22Rv1 (cell line): ENCODE data around the gene SPOCK1.
A peak's percentile ranks its signal among the peaks of the same experiment; 100 is the strongest.

Experiments used
- H3K27ac ChIP-seq: fragments of 450-650 bp; 2 replicates; pipeline ENCODE4 v1.5.1; 2017
- CTCF ChIP-seq: fragments of 450-650 bp; IDR thresholded peaks from 2 replicates; pipeline ENCODE4 v1.5.1; 2017; ENCODE audit warnings: mild to moderate bottlenecking
- ZFX ChIP-seq: fragments of 450-650 bp; IDR thresholded peaks from 2 replicates; pipeline ENCODE4 v1.6.1; 2017; ENCODE audit warnings: antibody characterized with exemption, borderline replicate concordance

Gene SPOCK1

GRCh38 chr5:137091472-137091871, 407.7 kb downstream of the SPOCK1 start:
- no peak for TF ChIP-seq ZFX
- no peak for TF ChIP-seq CTCF

GRCh38 chr5:137090721-137091120, 408.4 kb downstream of the SPOCK1 start:
- no peak for TF ChIP-seq ZFX
- no peak for TF ChIP-seq CTCF
- no peak overlapping the region for H3K27ac ChIP-seq

More at GRCh38 chr5:137091472-137091871, 407.7 kb downstream of the SPOCK1 start:
- H3K27ac ChIP-seq: no peak overlapping the region

DNA sequence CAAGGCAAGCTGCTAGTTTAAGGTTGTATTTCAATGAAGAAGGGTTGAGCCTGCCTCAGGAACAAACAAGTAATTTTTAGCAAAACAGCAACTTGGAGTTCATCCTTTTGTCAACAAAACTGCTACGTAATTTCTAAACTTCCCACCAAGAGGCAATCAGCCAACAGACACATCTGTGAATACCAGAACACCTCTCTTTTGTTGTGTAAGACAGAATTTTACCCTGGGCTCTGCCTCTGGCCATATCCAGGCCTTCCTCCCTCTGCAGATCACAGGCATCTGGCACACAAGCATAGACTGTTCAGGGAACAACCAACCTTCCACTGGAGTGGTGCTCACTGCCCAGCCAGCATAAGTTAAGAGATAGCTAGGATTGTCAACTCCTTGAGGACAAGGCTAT, 409.0 kb downstream of the SPOCK1 start:
- TF ChIP-seq ZFX: no peak
- TF ChIP-seq CTCF: no peak

DNA sequence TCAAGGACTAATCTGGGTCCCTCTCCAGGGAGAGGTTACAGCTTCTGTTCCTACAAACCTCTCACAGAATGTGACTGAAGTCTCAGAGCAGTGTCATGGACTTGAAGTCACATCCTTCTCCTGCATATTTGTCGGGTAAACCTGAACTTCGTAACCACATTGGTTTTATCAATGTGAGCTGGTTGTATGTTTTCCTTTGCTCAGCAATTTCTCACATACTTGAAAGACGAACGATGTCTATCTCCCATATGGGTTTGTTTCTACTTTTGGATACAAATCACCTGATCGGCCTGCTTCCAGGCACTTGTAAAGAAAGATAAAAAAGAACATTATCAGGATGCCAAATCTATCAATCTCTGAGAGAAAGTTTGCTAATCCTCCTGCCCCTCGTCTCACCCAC, 411.0 kb downstream of the SPOCK1 start:
- H3K27ac ChIP-seq: no peak overlapping the region
- no peak for TF ChIP-seq CTCF
- TF ChIP-seq ZFX: no peak

More for the DNA sequence above, 409.0 kb downstream of the SPOCK1 start:
- H3K27ac ChIP-seq: no peak overlapping the region

DNA sequence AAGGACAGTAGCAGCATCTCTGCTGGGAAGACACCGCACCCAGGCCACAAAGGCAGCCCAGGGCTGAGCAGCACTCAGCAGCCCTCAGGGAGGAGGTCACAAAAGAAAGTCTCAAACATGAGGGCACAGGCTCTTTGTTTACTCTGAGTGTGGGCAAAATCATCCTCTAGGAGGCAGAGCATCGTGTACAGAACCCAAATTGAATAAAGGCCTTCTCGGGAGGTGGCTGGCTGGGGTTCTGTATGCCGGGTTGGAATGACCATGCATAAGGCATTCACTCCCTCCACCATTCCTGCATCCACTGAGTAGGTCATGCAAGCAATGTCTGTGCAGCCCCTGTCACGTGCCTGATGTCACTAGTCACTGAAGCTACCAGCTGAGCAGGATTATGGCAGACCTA, 412.8 kb downstream of the SPOCK1 start:
- no peak overlapping the region for H3K27ac ChIP-seq
- TF ChIP-seq CTCF: peak; percentile 26; the same call in 1 of the 2 replicates
- TF ChIP-seq ZFX: no peak

GRCh38 chr5:137085206-137085605, 413.9 kb downstream of the SPOCK1 start:
- TF ChIP-seq ZFX (no peak), CTCF (no peak)
- H3K27ac ChIP-seq: no peak overlapping the region

- TF ChIP-seq ZFX (no peak), CTCF (no peak)
- H3K27ac ChIP-seq: no peak overlapping the region
Observed at GRCh38 chr5:137084016-137084415, 415.1 kb downstream of the SPOCK1 start.

- TF ChIP-seq ZFX (no peak), CTCF (no peak)
- H3K27ac ChIP-seq: no peak overlapping the region
Observed at GRCh38 chr5:137082951-137083350, 416.2 kb downstream of the SPOCK1 start.
